Omental fat pad (tissue), 4 donors: ENCODE data around the gene SHTN1. TPM values are rescaled to one million over a fixed set of nuclear protein-coding genes. Genes with fewer than 3 reads are reported as not detected.

Experiments
- ATAC-seq: fragments of 150-250 bp; one replicate; pipeline ENCODE4 v1.9.1; 2016; ENCODE audit warnings: mild to moderate bottlenecking, moderate library complexity; ENCODE audit not compliant: low FRiP score
- DNase-seq: peaks from one replicate; pipeline ENCODE4 v3.0.0-alpha.2; 2019; ENCODE audit warnings: low spot score
- total RNA-seq, 4 donors: library from RNA; depleted of rRNA; stranded (reverse); fragments of >200 nt; gene quantifications; one replicate each; pipeline ENCODE4 v1.1.0, GENCODE V29; 2016
- TF ChIP-seq, protein P1 (sequence below), 3 donors: fragments of 450-650 bp; IDR thresholded peaks; one replicate each; pipeline ENCODE4 v1.5.1; 2016 to 2017; ENCODE audit warnings: antibody characterized with exemption in 3 of 3, mild to moderate bottlenecking in 3 of 3, moderate library complexity in 2 of 3

SHTN1 gene
- total RNA-seq, 4 donors from 2014 or later, result 6.3 to 29.9 (median 13.9) TPM

DNA sequence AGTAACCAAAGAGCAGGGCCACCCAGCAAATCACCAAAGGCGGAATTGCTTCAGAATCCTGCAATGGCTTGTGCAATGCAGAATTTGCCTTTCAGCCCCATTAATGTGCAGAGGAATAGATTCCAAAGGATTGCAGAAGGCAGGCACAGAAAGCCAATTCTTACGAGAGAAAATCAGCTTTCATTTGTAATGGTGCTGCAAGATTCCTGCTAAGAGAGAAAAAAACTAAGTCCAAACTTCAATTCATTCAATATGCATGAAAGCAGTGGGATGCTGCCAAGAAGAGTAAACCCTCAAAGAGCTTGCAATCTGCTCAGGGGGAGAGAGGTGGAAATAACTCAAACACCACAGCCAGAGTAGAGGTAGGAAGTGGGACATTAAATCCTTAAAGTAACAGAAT is 85.3 kb downstream of the SHTN1 start:
- TF ChIP-seq, protein P1, sequence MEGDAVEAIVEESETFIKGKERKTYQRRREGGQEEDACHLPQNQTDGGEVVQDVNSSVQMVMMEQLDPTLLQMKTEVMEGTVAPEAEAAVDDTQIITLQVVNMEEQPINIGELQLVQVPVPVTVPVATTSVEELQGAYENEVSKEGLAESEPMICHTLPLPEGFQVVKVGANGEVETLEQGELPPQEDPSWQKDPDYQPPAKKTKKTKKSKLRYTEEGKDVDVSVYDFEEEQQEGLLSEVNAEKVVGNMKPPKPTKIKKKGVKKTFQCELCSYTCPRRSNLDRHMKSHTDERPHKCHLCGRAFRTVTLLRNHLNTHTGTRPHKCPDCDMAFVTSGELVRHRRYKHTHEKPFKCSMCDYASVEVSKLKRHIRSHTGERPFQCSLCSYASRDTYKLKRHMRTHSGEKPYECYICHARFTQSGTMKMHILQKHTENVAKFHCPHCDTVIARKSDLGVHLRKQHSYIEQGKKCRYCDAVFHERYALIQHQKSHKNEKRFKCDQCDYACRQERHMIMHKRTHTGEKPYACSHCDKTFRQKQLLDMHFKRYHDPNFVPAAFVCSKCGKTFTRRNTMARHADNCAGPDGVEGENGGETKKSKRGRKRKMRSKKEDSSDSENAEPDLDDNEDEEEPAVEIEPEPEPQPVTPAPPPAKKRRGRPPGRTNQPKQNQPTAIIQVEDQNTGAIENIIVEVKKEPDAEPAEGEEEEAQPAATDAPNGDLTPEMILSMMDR (IDR thresholded peaks at IDR 0.05), result no peak
- ATAC-seq (no peak), DNase-seq (no peak)

DNA sequence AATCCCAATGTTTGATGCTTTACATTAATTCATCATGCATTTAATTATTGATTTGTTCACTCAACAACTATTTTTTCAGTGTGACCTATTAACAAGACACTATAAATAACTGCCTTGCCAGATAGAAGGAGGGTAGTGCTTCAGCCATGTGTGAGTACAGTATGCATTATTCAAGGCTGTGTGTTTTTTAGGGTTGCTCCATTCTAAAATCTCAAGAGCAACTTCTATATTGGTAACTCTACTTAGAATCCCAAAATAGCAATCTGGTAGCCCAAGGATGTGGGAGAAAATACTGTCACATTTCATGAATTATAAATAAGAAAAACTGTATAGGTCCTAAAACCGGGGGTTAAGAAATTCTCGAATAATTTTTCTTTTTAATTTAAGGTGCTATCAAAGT is 85.8 kb downstream of the SHTN1 start:
- DNase-seq, result no peak
- TF ChIP-seq, protein P1 (IDR thresholded peaks at IDR 0.05), result no peak
- no peak for ATAC-seq

GRCh38 chr10:116918583-116918982 is 86.4 kb downstream of the SHTN1 start:
- TF ChIP-seq, protein P1 (IDR thresholded peaks at IDR 0.05), result no peak
- DNase-seq (no peak), ATAC-seq (no peak)

DNA sequence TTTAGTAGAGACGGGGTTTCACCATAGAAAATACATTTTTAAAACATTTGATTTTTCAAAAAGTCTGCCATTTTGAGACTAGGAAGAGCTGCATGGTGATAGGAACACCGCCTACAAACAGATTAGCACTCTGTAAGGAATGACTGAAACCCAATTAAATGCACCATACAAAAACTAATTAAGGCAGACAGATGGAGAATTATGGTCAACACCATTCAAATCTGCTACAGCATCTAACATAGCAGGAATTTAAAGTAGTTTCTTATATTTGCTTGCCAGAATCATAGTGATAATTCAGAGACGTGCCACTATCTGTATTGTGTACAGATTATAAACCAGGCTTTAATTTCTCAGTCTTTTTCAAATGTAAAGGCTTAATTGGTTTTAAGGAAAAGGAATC is 87.5 kb downstream of the SHTN1 start:
- DNase-seq (no peak), ATAC-seq (no peak)
- TF ChIP-seq, protein P1 (IDR thresholded peaks at IDR 0.05), result no peak

- DNase-seq (no peak), ATAC-seq (no peak)
- TF ChIP-seq, protein P1 (IDR thresholded peaks at IDR 0.05), result no peak
Measured at GRCh38 chr10:116915340-116915739, 89.6 kb downstream of the SHTN1 start.

- no peak for ATAC-seq
- TF ChIP-seq, protein P1 (IDR thresholded peaks at IDR 0.05), result no peak
- DNase-seq, result no peak
Measured at GRCh38 chr10:116913695-116914094, 91.3 kb downstream of the SHTN1 start.

- DNase-seq, result no peak
- no peak for ATAC-seq
- TF ChIP-seq, protein P1 (IDR thresholded peaks at IDR 0.05), result no peak
Measured at GRCh38 chr10:116912162-116912561, 92.8 kb downstream of the SHTN1 start.
